ENCODE data around the gene SHROOM4. TPM values are rescaled to one million over a fixed set of nuclear protein-coding genes. Genes with fewer than 3 reads are reported as not detected.

Gene SHROOM4
- total RNA-seq, 1 donor from 2014 or later, result 5.5 TPM

GRCh38 chrX:50825825-50826224, 11.8 kb upstream of the SHROOM4 start:
- no peak for DNase-seq (ENCODE audit: low spot score)
- Mint-ChIP-seq H3K4me3 (ENCODE audit: unreplicated experiment) (no peak overlapping the region), H3K4me1 (ENCODE audit: low read depth) (no peaks in the 10 kb centered on the region), H3K36me3 (ENCODE audit: low read depth) (no peaks in the 10 kb centered on the region), H3K27me3 (ENCODE audit: low read depth) (no peaks in the 10 kb centered on the region), H3K9me3 (ENCODE audit: low read depth) (peaks cover 4% of the 10 kb centered on the region), H3K27ac (ENCODE audit: unreplicated experiment) (no peak overlapping the region)
- TF ChIP-seq CTCF (IDR thresholded peaks at IDR 0.05), result no peak

DNA sequence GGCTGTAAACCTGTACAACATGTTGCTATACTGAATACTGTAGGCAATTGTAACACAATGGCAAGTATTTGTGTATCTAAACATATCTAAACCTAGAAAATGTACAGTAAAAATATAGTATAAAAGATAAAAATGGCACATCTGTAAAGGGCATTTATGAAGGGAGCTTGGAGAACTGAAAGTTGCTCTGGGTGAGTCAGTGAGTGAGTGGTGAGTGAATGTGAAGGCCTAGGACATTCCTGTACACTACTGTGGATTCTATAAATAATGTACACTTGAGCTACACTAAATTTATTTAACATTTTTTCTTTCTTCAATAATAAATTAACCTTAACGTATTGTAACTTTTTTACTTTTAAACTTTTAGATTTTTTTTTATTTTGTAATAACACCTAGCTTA, 5.0 kb upstream of the SHROOM4 start:
- no peak for DNase-seq (ENCODE audit: low spot score)
- peaks cover 15% of the 10 kb centered on the region for H3K4me1 Mint-ChIP-seq (ENCODE audit: low read depth)
- peaks cover 15% of the 10 kb centered on the region for H3K9me3 Mint-ChIP-seq (ENCODE audit: low read depth)

DNA sequence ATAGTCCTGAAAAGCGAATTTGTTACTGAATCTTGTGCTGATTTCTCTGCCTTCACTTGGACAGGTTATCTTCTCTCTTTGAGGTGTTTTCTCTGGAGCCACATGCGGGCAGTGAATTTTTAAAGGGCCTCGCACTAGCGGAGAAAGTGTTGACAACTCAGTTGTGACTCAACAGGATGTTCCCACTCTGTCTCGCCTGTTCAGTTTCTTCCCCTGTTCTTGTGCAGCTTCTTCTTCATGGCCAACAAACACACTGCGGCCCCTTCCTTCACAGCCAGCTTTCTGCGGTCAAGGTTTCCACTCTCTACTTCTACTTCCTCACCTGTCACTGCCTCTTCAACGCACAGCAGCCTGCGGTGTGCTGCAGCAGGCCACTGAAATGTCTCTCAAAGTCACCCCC, 1.1 kb upstream of the SHROOM4 start:
- no peaks in the 10 kb centered on the region for H3K27me3 Mint-ChIP-seq (ENCODE audit: low read depth)
- DNase-seq (ENCODE audit: low spot score), result no peak
- H3K4me1 Mint-ChIP-seq (ENCODE audit: low read depth), result peaks cover 28% of the 10 kb centered on the region

More for the DNA sequence above, 5.0 kb upstream of the SHROOM4 start:
- Mint-ChIP-seq H3K27ac (ENCODE audit: unreplicated experiment) (no peak overlapping the region), H3K36me3 (ENCODE audit: low read depth) (no peaks in the 10 kb centered on the region), H3K27me3 (ENCODE audit: low read depth) (no peaks in the 10 kb centered on the region), H3K4me3 (ENCODE audit: unreplicated experiment) (no peak overlapping the region)
- TF ChIP-seq CTCF (IDR thresholded peaks at IDR 0.05), result no peak

GRCh38 chrX:50814701-50815100, 707 bp upstream of the SHROOM4 start:
- H3K9me3 Mint-ChIP-seq (ENCODE audit: low read depth), result peaks cover 13% of the 10 kb centered on the region
- no peaks in the 10 kb centered on the region for H3K36me3 Mint-ChIP-seq (ENCODE audit: low read depth)
- DNase-seq (ENCODE audit: low spot score), result no peak
- TF ChIP-seq CTCF (IDR thresholded peaks at IDR 0.05), result no peak
- peak overlapping the region; percentile 77 for H3K4me3 Mint-ChIP-seq (ENCODE audit: unreplicated experiment)
- peak overlapping the region; percentile 94 for H3K27ac Mint-ChIP-seq (ENCODE audit: unreplicated experiment)
- peaks cover 28% of the 10 kb centered on the region for H3K4me1 Mint-ChIP-seq (ENCODE audit: low read depth)
- H3K27me3 Mint-ChIP-seq (ENCODE audit: low read depth), result no peaks in the 10 kb centered on the region

More for the DNA sequence above, 1.1 kb upstream of the SHROOM4 start:
- no peak for TF ChIP-seq CTCF (IDR thresholded peaks at IDR 0.05)
- Mint-ChIP-seq H3K9me3 (ENCODE audit: low read depth) (peaks cover 13% of the 10 kb centered on the region), H3K27ac (ENCODE audit: unreplicated experiment) (peak overlapping the region; percentile 94), H3K36me3 (ENCODE audit: low read depth) (no peaks in the 10 kb centered on the region), H3K4me3 (ENCODE audit: unreplicated experiment) (peak overlapping the region; percentile 28)

DNA sequence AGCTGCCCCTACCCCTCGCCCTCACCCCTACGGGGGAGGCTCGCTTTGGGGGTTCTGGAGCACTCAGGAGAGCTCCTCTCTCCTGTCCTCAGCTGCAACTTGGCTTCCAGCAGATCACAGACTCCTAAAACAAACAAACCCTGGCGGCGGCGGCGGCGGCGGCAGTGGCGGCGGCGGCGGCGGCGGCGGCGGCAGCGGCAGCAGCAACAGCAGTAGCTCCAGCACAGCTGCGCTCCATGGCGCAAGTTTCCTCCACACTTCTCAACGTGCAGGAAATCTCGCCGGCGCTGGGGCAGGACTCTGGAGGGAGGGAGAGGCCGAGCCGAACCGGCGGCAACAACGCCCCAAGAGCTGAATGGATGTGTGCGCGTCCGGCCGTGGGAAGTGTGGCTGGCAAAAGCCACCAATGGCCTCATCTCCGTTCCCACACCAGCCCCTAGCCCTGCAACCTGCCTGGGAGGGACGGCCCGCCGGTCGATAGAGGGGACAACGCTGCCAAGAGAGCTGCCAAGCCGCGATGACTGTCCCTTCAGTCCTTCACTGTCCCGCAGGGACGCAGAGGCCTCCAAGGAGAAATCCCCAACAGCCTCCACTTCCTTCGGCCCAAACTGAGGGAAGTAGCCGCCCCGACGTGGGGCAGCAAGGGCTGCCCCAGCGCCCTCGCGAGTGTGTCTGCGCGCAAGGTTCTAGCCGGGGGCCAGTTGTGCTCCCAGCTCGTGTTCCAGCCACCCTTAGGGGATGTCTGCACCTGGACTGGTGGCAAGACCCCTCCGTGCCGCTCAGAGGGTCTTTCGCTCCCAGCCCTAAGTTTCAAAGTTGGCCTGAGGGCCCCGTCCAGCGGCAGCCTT, 775 bp downstream of the SHROOM4 start:
- Mint-ChIP-seq H3K36me3 (ENCODE audit: low read depth) (no peaks in the 10 kb centered on the region), H3K4me3 (ENCODE audit: unreplicated experiment) (peak overlapping the region; percentile 77), H3K27ac (ENCODE audit: unreplicated experiment) (peak overlapping the region; percentile 94), H3K27me3 (ENCODE audit: low read depth) (no peaks in the 10 kb centered on the region), H3K9me3 (ENCODE audit: low read depth) (peaks cover 13% of the 10 kb centered on the region), H3K4me1 (ENCODE audit: low read depth) (peaks cover 28% of the 10 kb centered on the region)
- no peak for TF ChIP-seq CTCF (IDR thresholded peaks at IDR 0.05)
- peak; percentile 88 for DNase-seq (ENCODE audit: low spot score)

All from chondrocyte (in vitro differentiated cells).